ENCODE data around the gene ARHGDIA.
A peak's percentile ranks its signal among the peaks of the same experiment; 100 is the strongest.

Gene ARHGDIA

GRCh38 chr17:81909966-81910839 lies 39.1 kb upstream of the ARHGDIA start:
- TF ChIP-seq, protein P1, sequence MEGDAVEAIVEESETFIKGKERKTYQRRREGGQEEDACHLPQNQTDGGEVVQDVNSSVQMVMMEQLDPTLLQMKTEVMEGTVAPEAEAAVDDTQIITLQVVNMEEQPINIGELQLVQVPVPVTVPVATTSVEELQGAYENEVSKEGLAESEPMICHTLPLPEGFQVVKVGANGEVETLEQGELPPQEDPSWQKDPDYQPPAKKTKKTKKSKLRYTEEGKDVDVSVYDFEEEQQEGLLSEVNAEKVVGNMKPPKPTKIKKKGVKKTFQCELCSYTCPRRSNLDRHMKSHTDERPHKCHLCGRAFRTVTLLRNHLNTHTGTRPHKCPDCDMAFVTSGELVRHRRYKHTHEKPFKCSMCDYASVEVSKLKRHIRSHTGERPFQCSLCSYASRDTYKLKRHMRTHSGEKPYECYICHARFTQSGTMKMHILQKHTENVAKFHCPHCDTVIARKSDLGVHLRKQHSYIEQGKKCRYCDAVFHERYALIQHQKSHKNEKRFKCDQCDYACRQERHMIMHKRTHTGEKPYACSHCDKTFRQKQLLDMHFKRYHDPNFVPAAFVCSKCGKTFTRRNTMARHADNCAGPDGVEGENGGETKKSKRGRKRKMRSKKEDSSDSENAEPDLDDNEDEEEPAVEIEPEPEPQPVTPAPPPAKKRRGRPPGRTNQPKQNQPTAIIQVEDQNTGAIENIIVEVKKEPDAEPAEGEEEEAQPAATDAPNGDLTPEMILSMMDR (IDR thresholded peaks at IDR 0.05; ENCODE audit: control insufficient read depth, insufficient read depth, low read depth, low read length, missing control alignments), result no peak
- DNase-seq (ENCODE audit: low read depth), result no peak
- peak overlapping the region; percentile 87 for H3K4me3 ChIP-seq (ENCODE audit: control insufficient read depth, low read depth, low read length)

- no peak for DNase-seq (ENCODE audit: low read depth)
- TF ChIP-seq, protein P1 (IDR thresholded peaks at IDR 0.05; ENCODE audit: control insufficient read depth, insufficient read depth, low read depth, low read length, missing control alignments), result no peak
- no peak overlapping the region for H3K4me3 ChIP-seq (ENCODE audit: control insufficient read depth, low read depth, low read length)
Observed at GRCh38 chr17:81909231-81909630, 38.1 kb upstream of the ARHGDIA start.

DNA sequence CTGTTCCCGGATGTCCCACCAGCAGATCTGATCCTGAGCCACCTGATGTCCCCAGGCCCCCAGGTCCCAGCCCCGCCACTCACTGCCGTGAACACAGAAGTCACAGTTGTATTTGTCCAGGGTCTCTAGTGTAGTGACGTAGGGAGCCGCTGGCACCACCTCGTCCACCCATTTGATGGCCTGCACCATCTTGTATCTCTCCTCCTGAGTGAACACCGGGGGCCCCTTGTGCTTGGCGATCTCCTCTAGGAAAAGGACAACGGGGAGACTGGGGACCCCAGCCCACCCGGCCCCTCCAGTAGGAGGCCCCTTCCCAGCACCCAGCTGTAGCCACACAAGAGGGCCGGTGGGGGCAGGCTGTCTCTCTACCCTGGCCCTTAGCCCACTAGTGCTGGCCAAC lies 37.7 kb upstream of the ARHGDIA start:
- DNase-seq (ENCODE audit: low read depth), result no peak
- TF ChIP-seq, protein P1 (IDR thresholded peaks at IDR 0.05; ENCODE audit: control insufficient read depth, insufficient read depth, low read depth, low read length, missing control alignments), result no peak
- H3K4me3 ChIP-seq (ENCODE audit: control insufficient read depth, low read depth, low read length), result no peak overlapping the region

- no peak for DNase-seq (ENCODE audit: low read depth)
- no peak overlapping the region for H3K4me3 ChIP-seq (ENCODE audit: control insufficient read depth, low read depth, low read length)
- TF ChIP-seq, protein P1 (IDR thresholded peaks at IDR 0.05; ENCODE audit: control insufficient read depth, insufficient read depth, low read depth, low read length, missing control alignments), result no peak
Observed at GRCh38 chr17:81907219-81908145, 36.3 kb upstream of the ARHGDIA start.

GRCh38 chr17:81906476-81907218 lies 35.5 kb upstream of the ARHGDIA start:
- DNase-seq (ENCODE audit: low read depth), result no peak
- H3K4me3 ChIP-seq (ENCODE audit: control insufficient read depth, low read depth, low read length), result no peak overlapping the region
- TF ChIP-seq, protein P1 (IDR thresholded peaks at IDR 0.05; ENCODE audit: control insufficient read depth, insufficient read depth, low read depth, low read length, missing control alignments), result no peak

DNA sequence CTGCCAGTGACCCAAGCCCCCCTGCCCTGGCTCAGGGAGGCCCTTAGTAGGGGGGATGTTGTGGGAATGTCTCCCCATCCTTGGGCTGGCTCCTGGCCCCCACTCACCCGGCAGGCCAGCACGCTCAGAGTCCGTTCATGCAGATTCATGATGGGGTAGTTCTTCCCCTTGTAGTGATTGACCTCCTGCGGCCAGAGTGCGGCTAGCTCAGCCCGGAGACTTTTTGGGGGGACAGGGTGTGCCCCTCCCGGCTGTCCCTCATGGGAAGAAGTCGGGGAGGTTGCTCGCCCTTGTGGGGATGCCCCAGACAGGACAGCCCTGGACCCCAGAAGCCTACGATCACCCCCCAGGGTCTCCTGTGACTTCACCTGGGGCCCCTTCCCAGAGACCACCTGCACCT lies 34.9 kb upstream of the ARHGDIA start:
- no peak overlapping the region for H3K4me3 ChIP-seq (ENCODE audit: control insufficient read depth, low read depth, low read length)
- DNase-seq (ENCODE audit: low read depth), result no peak
- TF ChIP-seq, protein P1 (IDR thresholded peaks at IDR 0.05; ENCODE audit: control insufficient read depth, insufficient read depth, low read depth, low read length, missing control alignments), result no peak

Measured in AG09309 (cell line).